H1 (cell line): Measurements from ENCODE around the gene SDF2L1. TPM values are rescaled to one million over a fixed set of nuclear protein-coding genes. Genes with fewer than 3 reads are reported as not detected.

Experiments used
- BACH1 ChIP-seq: IDR thresholded peaks from 2 replicates; pipeline ENCODE4 v1.6.1; 2012; ENCODE audit warnings: low read length, improper control_type of control experiment
- EGR1 ChIP-seq: IDR thresholded peaks from 2 replicates; pipeline ENCODE4 v1.6.1; 2011; ENCODE audit warnings: low read depth, low read length, borderline replicate concordance
- NRF1 ChIP-seq: IDR thresholded peaks from 2 replicates; pipeline ENCODE4 v1.6.1; 2011; ENCODE audit warnings: mild to moderate bottlenecking, low read depth, low read length, improper control_type of control experiment
- RNF2 ChIP-seq: fragments of 200-900, 300-1000 bp; sonication (generic); IDR thresholded peaks from 2 replicates; pipeline ENCODE4 v1.7.1; 2016; ENCODE audit warnings: borderline replicate concordance, low read depth, mild to moderate bottlenecking, antibody characterized with exemption, low read length; ENCODE audit not compliant: poor library complexity, severe bottlenecking; ENCODE audit errors: missing control alignments
- RXRA ChIP-seq: IDR thresholded peaks from 2 replicates; pipeline ENCODE4 v1.6.1; 2011; ENCODE audit warnings: low read depth, mild to moderate bottlenecking, low read length, moderate library complexity; ENCODE audit not compliant: insufficient read depth
- SP4 ChIP-seq: IDR thresholded peaks from 2 replicates; pipeline ENCODE4 v1.6.1; 2012; ENCODE audit warnings: low read length, inconsistent platforms
- polyA plus RNA-seq, 7 experiments: library from polyadenylated mRNA; depleted of rRNA in 3 of 7; stranded (reverse) in 5 of 7; unstranded in 2 of 7; fragments of >200 nt in 5 of 7; fragments of 200-250 nt in 2 of 7; gene quantifications; 1 replicate in 5 of 7; 2 replicates in 1 of 7; 4 replicates in 1 of 7; pipeline versions ENCODE4 v1.2.1 to v1.2.3, GENCODE V29; 2011 to 2013; ENCODE audit warnings: missing spikeins in 2 of 7, mixed read lengths in 2 of 7
- total RNA-seq: library from RNA; stranded (reverse); fragmentation: NEBNext Ultra II Directional; extraction: Animal tissue kit (Norgen Biotek cat#: 25700); gene quantifications from 2 replicates; pipeline ENCODE4 v1.2.1, GENCODE V29; 2021

Gene SDF2L1
- total and polyA plus RNA-seq, 2 of the 8 experiments (the other 6 are each of a cell fraction or from before 2014, with no cell fraction given) = 51.1 to 59.6 TPM

GRCh38 chr22:21624120-21624879 lies 17.8 kb upstream of the SDF2L1 start (continued):
- TF ChIP-seq RNF2 = no peak
- TF ChIP-seq EGR1 = no peak
- TF ChIP-seq RXRA = no peak
- TF ChIP-seq NRF1 = no peak
- peak; percentile 60; the same call in 1 of the 2 replicates for TF ChIP-seq SP4
- TF ChIP-seq BACH1 = peak; percentile 70
- TF ChIP-seq, all 59 proteins: peak for 6
